H1 (cell line): ENCODE data around the gene ASB14. TPM values are rescaled to one million over a fixed set of nuclear protein-coding genes. Genes with fewer than 3 reads are reported as not detected.

ENCODE experiments used
- CTCF ChIA-PET: fragments of 300-600 bp; sonication (Branson Sonifier 250); formaldehyde crosslinking; loops from one replicate; lab custom pipeline; 2021; ENCODE audit not compliant: partially characterized antibody; lab: Charles Lee
- POLR2A ChIA-PET: fragments of 300-600 bp; sonication (Branson Sonifier 250); formaldehyde crosslinking; loops from one replicate; lab custom pipeline; 2021; ENCODE audit warnings: inconsistent platforms; ENCODE audit not compliant: partially characterized antibody; lab: Charles Lee
- DNase-seq, 2 experiments: peaks; one replicate each; pipeline versions ENCODE4 v3.0.0 to v3.0.0-alpha.2; 2010 to 2022; ENCODE audit warnings: low spot score in 2 of 2, low read depth in 1 of 2, mixed read lengths in 1 of 2
- FAIRE-seq: peaks from 2 replicates; lab custom pipeline; 2011; peaks lifted over from hg19 to GRCh38; lab: Jason Lieb, UNC
- H2AFZ ChIP-seq: 2 replicates; pipeline ENCODE4 v1.8.1; 2012; ENCODE audit warnings: low read length, inconsistent platforms
- H2AK5ac ChIP-seq: 2 replicates; pipeline ENCODE4 v1.6.1; 2013; ENCODE audit warnings: low read depth, low read length
- H2BK120ac ChIP-seq: replicated peaks from 2 replicates; pipeline ENCODE3; 2013; ENCODE audit warnings: low read depth, low read length, inconsistent platforms
- H2BK12ac ChIP-seq: 2 replicates; pipeline ENCODE4 v1.6.1; 2013; ENCODE audit warnings: low read depth, low read length
- H2BK15ac ChIP-seq: 2 replicates; pipeline ENCODE4 v1.6.1; 2013; ENCODE audit warnings: low read length
- H2BK20ac ChIP-seq: 2 replicates; pipeline ENCODE4 v1.6.1; 2013; ENCODE audit warnings: low read length
- H2BK5ac ChIP-seq: 2 replicates; pipeline ENCODE4 v1.6.1; 2013; ENCODE audit warnings: low read depth, low read length
- H3K14ac ChIP-seq: 2 replicates; pipeline ENCODE4 v1.6.1; 2013; ENCODE audit warnings: inconsistent platforms; ENCODE audit not compliant: insufficient read length
- H3K18ac ChIP-seq: 2 replicates; pipeline ENCODE4 v1.6.1; 2013; ENCODE audit warnings: low read length; ENCODE audit errors: extremely low read depth
- H3K23ac ChIP-seq: 2 replicates; pipeline ENCODE4 v1.6.1; 2013; ENCODE audit warnings: inconsistent platforms; ENCODE audit not compliant: insufficient read length
- H3K23me2 ChIP-seq: 2 replicates; pipeline ENCODE4 v1.6.1; 2013; ENCODE audit warnings: low read depth, low read length
- H3K27ac ChIP-seq: 2 replicates; pipeline ENCODE4 v1.6.1; 2011; ENCODE audit warnings: low read depth, low read length, inconsistent platforms
- H3K27me3 ChIP-seq, 4 experiments: replicated peaks in 1 of 4; 1 replicate in 1 of 4; 2 replicates in 3 of 4; pipeline versions ENCODE4 v1.6.1 to v1.8.1; 2011 to 2013; ENCODE audit warnings: low read length in 3 of 4, mild to moderate bottlenecking in 3 of 4, inconsistent platforms in 2 of 4, mixed read lengths in 2 of 4, moderate library complexity in 1 of 4; ENCODE audit not compliant: control insufficient read depth in 3 of 4, insufficient read depth in 3 of 4; ENCODE audit errors: extremely low read depth in 1 of 4
- H3K36me3 ChIP-seq, 4 experiments: 2 replicates each; pipeline versions ENCODE4 v1.6.1 to v1.8.1; 2011 to 2013; ENCODE audit warnings: mild to moderate bottlenecking in 4 of 4, low read length in 3 of 4, moderate library complexity in 2 of 4, control low read depth in 1 of 4, inconsistent platforms in 1 of 4; ENCODE audit not compliant: insufficient read depth in 4 of 4, control insufficient read depth in 2 of 4
- H3K4ac ChIP-seq: replicated peaks from 2 replicates; pipeline ENCODE3; 2013; ENCODE audit warnings: low read length, low read depth, mixed read lengths, inconsistent platforms; ENCODE audit not compliant: insufficient read length
- H3K4me1 ChIP-seq, 4 experiments: replicated peaks in 1 of 4; 1 replicate in 1 of 4; 2 replicates in 3 of 4; pipeline versions ENCODE4 v1.6.1 to v1.8.1; 2011 to 2013; ENCODE audit warnings: low read length in 3 of 4, inconsistent platforms in 2 of 4, mixed read lengths in 1 of 4; ENCODE audit not compliant: insufficient read depth in 4 of 4, control insufficient read depth in 3 of 4
- H3K4me2 ChIP-seq, 2 experiments: 2 replicates each; pipeline versions ENCODE4 v1.6.1 to v1.8.1; 2011 to 2013; ENCODE audit warnings: low read depth in 2 of 2, low read length in 2 of 2, control low read depth in 1 of 2, inconsistent platforms in 1 of 2, mild to moderate bottlenecking in 1 of 2; ENCODE audit not compliant: insufficient read depth in 1 of 2
- H3K4me3 ChIP-seq, 4 experiments: fragments of 200-600, 300-600 bp in 1 of 4; sonication (generic), shearing (Covaris generic), sonication (Bioruptor Twin) in 1 of 4; 2 replicates each; pipeline versions ENCODE4 v1.5.1 to v1.8.1; 2011 to 2016; ENCODE audit warnings: low read length in 4 of 4, low read depth in 3 of 4, control low read depth in 2 of 4, inconsistent platforms in 2 of 4, mild to moderate bottlenecking in 2 of 4, mixed read lengths in 1 of 4, moderate library complexity in 1 of 4; ENCODE audit not compliant: insufficient read depth in 2 of 4; ENCODE audit errors: extremely low read depth in 1 of 4
- H3K56ac ChIP-seq: replicated peaks from 2 replicates; pipeline ENCODE3; 2013; ENCODE audit warnings: low read depth, mild to moderate bottlenecking, mixed read lengths, low read length, inconsistent platforms; ENCODE audit not compliant: insufficient read length
- H3K79me1 ChIP-seq: 2 replicates; pipeline ENCODE4 v1.6.1; 2013; ENCODE audit warnings: low read depth, low read length, control low read depth
- H3K79me2 ChIP-seq, 2 experiments: 2 replicates each; pipeline versions ENCODE4 v1.6.1 to v1.8.1; 2012 to 2013; ENCODE audit warnings: low read length in 2 of 2, mild to moderate bottlenecking in 2 of 2, inconsistent platforms in 1 of 2; ENCODE audit not compliant: insufficient read depth in 2 of 2, control insufficient read depth in 1 of 2
- H3K9ac ChIP-seq, 4 experiments: replicated peaks in 1 of 4; 1 replicate in 1 of 4; 2 replicates in 3 of 4; pipeline versions ENCODE4 v1.6.1 to v1.8.1; 2011 to 2013; ENCODE audit warnings: low read depth in 3 of 4, low read length in 3 of 4, control low read depth in 2 of 4, mild to moderate bottlenecking in 2 of 4, moderate library complexity in 2 of 4, inconsistent platforms in 1 of 4; ENCODE audit errors: extremely low read depth in 1 of 4
- H3K9me3 ChIP-seq, 2 experiments: 2 replicates each; pipeline versions ENCODE4 v1.6.1 to v1.8.1; 2012 to 2013; ENCODE audit warnings: mild to moderate bottlenecking in 2 of 2, moderate library complexity in 2 of 2, control low read depth in 1 of 2, inconsistent platforms in 1 of 2, low read depth in 1 of 2, low read length in 1 of 2, mixed read lengths in 1 of 2; ENCODE audit not compliant: insufficient read depth in 2 of 2
- H4K20me1 ChIP-seq, 2 experiments: replicated peaks in 1 of 2; 2 replicates each; pipeline versions ENCODE3 to v1.8.1; 2011 to 2013; ENCODE audit warnings: inconsistent platforms in 2 of 2, low read length in 2 of 2, mild to moderate bottlenecking in 1 of 2; ENCODE audit not compliant: insufficient read depth in 2 of 2, control insufficient read depth in 1 of 2
- H4K5ac ChIP-seq: 2 replicates; pipeline ENCODE4 v1.6.1; 2013; ENCODE audit warnings: low read length, low read depth, mixed read lengths, inconsistent platforms; ENCODE audit not compliant: insufficient read length
- H4K8ac ChIP-seq: 2 replicates; pipeline ENCODE4 v1.8.0; 2013; ENCODE audit warnings: mild to moderate bottlenecking, moderate library complexity, low read length, inconsistent platforms; ENCODE audit not compliant: insufficient read depth; ENCODE audit errors: extremely low read depth
- H4K91ac ChIP-seq: replicated peaks from 2 replicates; pipeline ENCODE3; 2013; ENCODE audit warnings: low read length, mixed read lengths, inconsistent platforms; ENCODE audit not compliant: insufficient read length
- BACH1 ChIP-seq: IDR thresholded peaks from 2 replicates; pipeline ENCODE4 v1.6.1; 2012; ENCODE audit warnings: low read length, improper control_type of control experiment
- GTF2F1 ChIP-seq: IDR thresholded peaks from 2 replicates; pipeline ENCODE4 v1.6.1; 2012; ENCODE audit warnings: low read depth, low read length, improper control_type of control experiment, borderline replicate concordance
- HDAC6 ChIP-seq: IDR thresholded peaks from one replicate; pipeline ENCODE4 v1.7.1; 2012; ENCODE audit warnings: low read depth, mild to moderate bottlenecking, inconsistent platforms, low read length, moderate library complexity
- NRF1 ChIP-seq: IDR thresholded peaks from 2 replicates; pipeline ENCODE4 v1.6.1; 2011; ENCODE audit warnings: mild to moderate bottlenecking, low read depth, low read length, improper control_type of control experiment
- RNF2 ChIP-seq: fragments of 200-900, 300-1000 bp; sonication (generic); IDR thresholded peaks from 2 replicates; pipeline ENCODE4 v1.7.1; 2016; ENCODE audit warnings: borderline replicate concordance, low read depth, mild to moderate bottlenecking, antibody characterized with exemption, low read length; ENCODE audit not compliant: poor library complexity, severe bottlenecking; ENCODE audit errors: missing control alignments
- SAP30 ChIP-seq: fragments of 300-600 bp; sonication (generic); IDR thresholded peaks from 2 replicates; pipeline ENCODE4 v1.7.1; 2012; ENCODE audit warnings: low read length, moderate library complexity, mild to moderate bottlenecking, inconsistent platforms; ENCODE audit not compliant: insufficient read depth, insufficient replicate concordance
- SIN3A ChIP-seq, 2 experiments: IDR thresholded peaks in 1 of 2; conservative IDR thresholded peaks in 1 of 2; 2 replicates each; pipeline ENCODE4 v1.6.1; 2011 to 2012; ENCODE audit warnings: low read length in 2 of 2, improper control_type of control experiment in 1 of 2, low read depth in 1 of 2, mild to moderate bottlenecking in 1 of 2
- WGBS, 2 experiments: shearing (Covaris generic) in 1 of 2; methylation state at CpG; one replicate each; pipeline versions ENCODE4 v1.1.6 to v1.1.7; 2013 to 2015; ENCODE audit warnings: low lambda C conversion rate in 2 of 2, mixed read lengths in 2 of 2, inconsistent platforms in 1 of 2, low coverage in 1 of 2, missing lambda C conversion rate in 1 of 2; ENCODE audit not compliant: insufficient replicate concordance in 2 of 2, insufficient coverage in 1 of 2, insufficient read length in 1 of 2; ENCODE audit errors: extremely low coverage in 1 of 2, missing lambda C conversion rate in 1 of 2; 5-methylcytosine and 5-hydroxymethylcytosine counted together
- polyA plus RNA-seq, 7 experiments: library from polyadenylated mRNA; depleted of rRNA in 3 of 7; stranded (reverse) in 5 of 7; unstranded in 2 of 7; fragments of >200 nt in 5 of 7; fragments of 200-250 nt in 2 of 7; gene quantifications; 1 replicate in 5 of 7; 2 replicates in 1 of 7; 4 replicates in 1 of 7; pipeline versions ENCODE4 v1.2.1 to v1.2.3, GENCODE V29; 2011 to 2013; ENCODE audit warnings: missing spikeins in 2 of 7, mixed read lengths in 2 of 7
- total RNA-seq: library from RNA; stranded (reverse); fragmentation: NEBNext Ultra II Directional; extraction: Animal tissue kit (Norgen Biotek cat#: 25700); gene quantifications from 2 replicates; pipeline ENCODE4 v1.2.1, GENCODE V29; 2021

The ASB14 gene
- total and polyA plus RNA-seq, 2 of the 8 experiments (the other 6 are each of a cell fraction or from before 2014, with no cell fraction given) = not detected

- Histone ChIP-seq H3K79me2 (no peaks in the 10 kb centered on the region), H4K8ac (no peak overlapping the region), H2BK5ac (no peak overlapping the region), H3K27ac (no peak overlapping the region), H3K27me3 (no peaks in the 10 kb centered on the region), H3K23me2 (no peaks in the 10 kb centered on the region), H3K14ac (no peak overlapping the region), H3K4ac (no peak overlapping the region), H3K4me3 (no peak overlapping the region), H3K36me3 (peaks cover 0 to 22% (median 3%) of the 10 kb centered on the region in 4 experiments; a peak in 3 of 8 replicates), H3K23ac (no peak overlapping the region), H2AFZ (no peak overlapping the region), H2BK15ac (no peak overlapping the region), H3K4me1 (no peaks in the 10 kb centered on the region), H3K79me1 (no peaks in the 10 kb centered on the region), H2AK5ac (no peak overlapping the region), H2BK120ac (no peak overlapping the region), H3K56ac (no peak overlapping the region), H3K4me2 (no peak overlapping the region), H4K20me1 (no peaks in the 10 kb centered on the region), H2BK20ac (no peak overlapping the region), H3K9ac (no peak overlapping the region), H3K9me3 (no peaks in the 10 kb centered on the region), H4K5ac (no peak overlapping the region), H4K91ac (no peak overlapping the region), H2BK12ac (no peak overlapping the region), H3K18ac (no peak overlapping the region)
- TF ChIP-seq RNF2 = no peak
- TF ChIP-seq GTF2F1 = no peak
- TF ChIP-seq SAP30 = no peak
- TF ChIP-seq HDAC6 = no peak
- no peak for TF ChIP-seq NRF1
- TF ChIP-seq SIN3A (conservative IDR thresholded peaks at IDR 0.05 in 1 of 2, IDR thresholded peaks at IDR 0.05 in 1 of 2; ENCODE audit: low read depth in 1 of 2, low read length in 2 of 2) = no peak
- TF ChIP-seq BACH1 = no peak
- ChIA-PET CTCF (no interaction called here), POLR2A (no interaction called here)
- DNase-seq (no peak), FAIRE-seq (no peak)
- 94% methylated on average over 1 of the region's 1 CpG; no CpG with 5 or more reads in 1 of the 2 experiments for WGBS, 2 experiments
These were observed 24.1 kb downstream of the ASB14 start for GRCh38 chr3:57268416-57268815.
